GM20000 (cell line): ENCODE measurements around the gene ZNF557.

Experiments
- DNase-seq: peaks from one replicate; pipeline ENCODE4 v3.0.0; 2012; ENCODE audit warnings: low spot score
- TF ChIP-seq, protein P1 (sequence below): IDR thresholded peaks from 2 replicates; pipeline ENCODE4 v1.5.1; 2012; ENCODE audit warnings: mild to moderate bottlenecking, control low read depth; ENCODE audit errors: extremely low read depth, missing control alignments

Gene ZNF557

GRCh38 chr19:7130043-7130442 lies 60.5 kb downstream of the ZNF557 start:
- DNase-seq: no peak
- TF ChIP-seq, protein P1, sequence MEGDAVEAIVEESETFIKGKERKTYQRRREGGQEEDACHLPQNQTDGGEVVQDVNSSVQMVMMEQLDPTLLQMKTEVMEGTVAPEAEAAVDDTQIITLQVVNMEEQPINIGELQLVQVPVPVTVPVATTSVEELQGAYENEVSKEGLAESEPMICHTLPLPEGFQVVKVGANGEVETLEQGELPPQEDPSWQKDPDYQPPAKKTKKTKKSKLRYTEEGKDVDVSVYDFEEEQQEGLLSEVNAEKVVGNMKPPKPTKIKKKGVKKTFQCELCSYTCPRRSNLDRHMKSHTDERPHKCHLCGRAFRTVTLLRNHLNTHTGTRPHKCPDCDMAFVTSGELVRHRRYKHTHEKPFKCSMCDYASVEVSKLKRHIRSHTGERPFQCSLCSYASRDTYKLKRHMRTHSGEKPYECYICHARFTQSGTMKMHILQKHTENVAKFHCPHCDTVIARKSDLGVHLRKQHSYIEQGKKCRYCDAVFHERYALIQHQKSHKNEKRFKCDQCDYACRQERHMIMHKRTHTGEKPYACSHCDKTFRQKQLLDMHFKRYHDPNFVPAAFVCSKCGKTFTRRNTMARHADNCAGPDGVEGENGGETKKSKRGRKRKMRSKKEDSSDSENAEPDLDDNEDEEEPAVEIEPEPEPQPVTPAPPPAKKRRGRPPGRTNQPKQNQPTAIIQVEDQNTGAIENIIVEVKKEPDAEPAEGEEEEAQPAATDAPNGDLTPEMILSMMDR: no peak

DNA sequence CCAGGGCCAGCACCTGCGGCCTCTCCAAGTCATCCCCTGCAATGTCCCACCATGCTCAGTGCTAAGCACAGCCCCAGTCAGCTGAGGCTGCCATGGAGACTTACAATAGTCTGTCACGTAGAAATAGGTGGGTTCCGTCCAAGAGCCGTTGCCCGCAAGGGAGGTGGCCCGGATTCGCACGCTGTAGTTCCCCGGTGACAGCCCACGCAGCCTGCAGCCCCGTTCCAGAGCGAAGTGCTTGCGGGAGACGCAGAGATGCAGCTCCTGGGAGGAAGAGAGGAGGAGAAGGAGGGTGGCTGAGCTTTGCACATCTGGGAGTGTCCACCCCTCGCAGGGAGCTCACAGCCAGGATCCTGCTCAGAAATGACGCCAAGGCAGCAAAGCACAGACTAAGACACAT lies 62.6 kb downstream of the ZNF557 start:
- DNase-seq: no peak
- TF ChIP-seq, protein P1: no peak

GRCh38 chr19:7137120-7137519 lies 67.6 kb downstream of the ZNF557 start:
- TF ChIP-seq, protein P1: no peak
- DNase-seq: no peak
